K562 treated with DMSO at 1 percent for 24 hours (cell line): ENCODE results near the gene FUT1. TPM values are rescaled to one million over a fixed set of nuclear protein-coding genes. Genes with fewer than 3 reads are reported as not detected.

Source experiments
- total RNA-seq: library from RNA; unstranded; fragments of 300-600 nt; gene quantifications from 2 replicates; pipeline ENCODE4 v1.2.3, GENCODE V29; 2022; ENCODE audit warnings: low read depth; ENCODE audit not compliant: insufficient read depth

The FUT1 gene
- total RNA-seq = 8.7 and 9.8 TPM in 2 replicates

DNA sequence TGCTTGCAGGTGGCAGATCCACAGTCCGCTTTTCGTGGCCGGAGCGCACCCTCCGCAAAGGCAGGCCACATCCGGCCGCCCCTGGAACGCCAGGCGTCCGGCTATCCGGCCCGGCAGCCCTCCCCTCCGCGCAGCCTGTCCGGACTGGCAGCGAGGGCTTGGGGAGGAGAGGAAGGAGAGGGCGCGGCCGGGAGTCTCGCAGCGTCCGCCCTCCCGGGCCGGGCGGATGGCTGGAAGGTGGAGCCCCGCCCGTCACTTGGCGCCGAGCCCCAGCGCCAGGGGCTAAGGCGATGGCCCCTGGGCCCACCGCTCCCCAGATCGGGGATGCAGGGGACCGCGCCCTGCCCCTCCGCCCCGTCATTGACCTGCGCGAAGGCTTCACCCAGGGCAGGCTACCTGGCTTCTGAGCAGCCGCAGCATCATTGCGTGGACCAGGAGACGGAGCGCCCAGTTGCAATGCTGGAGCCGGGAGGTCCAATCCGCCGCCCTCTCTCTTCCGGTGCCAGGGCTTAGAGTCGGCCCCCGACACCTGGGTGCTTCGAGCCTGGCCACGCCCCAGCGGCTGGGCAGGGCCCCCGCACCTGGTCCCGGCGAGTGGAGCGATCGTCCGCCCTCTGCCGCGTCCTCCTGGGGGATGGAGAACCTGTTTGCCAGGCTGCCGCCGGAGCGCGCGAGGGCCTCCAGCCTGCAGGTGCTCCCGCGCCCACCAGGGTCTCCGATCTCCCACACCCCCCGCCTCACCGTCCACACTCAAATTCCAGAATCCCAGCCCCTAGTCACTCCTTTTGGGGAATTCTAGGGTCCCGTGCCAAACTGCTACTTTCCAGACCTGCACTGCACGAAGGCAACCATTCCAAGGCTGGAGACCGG, at the start of gene FUT1:
Gene FUT1, minus strand, starts transcription at position 146 of the 870 bp plus-strand sequence. CDS start 1,360 bp downstream, outside the sequence.

DNA sequence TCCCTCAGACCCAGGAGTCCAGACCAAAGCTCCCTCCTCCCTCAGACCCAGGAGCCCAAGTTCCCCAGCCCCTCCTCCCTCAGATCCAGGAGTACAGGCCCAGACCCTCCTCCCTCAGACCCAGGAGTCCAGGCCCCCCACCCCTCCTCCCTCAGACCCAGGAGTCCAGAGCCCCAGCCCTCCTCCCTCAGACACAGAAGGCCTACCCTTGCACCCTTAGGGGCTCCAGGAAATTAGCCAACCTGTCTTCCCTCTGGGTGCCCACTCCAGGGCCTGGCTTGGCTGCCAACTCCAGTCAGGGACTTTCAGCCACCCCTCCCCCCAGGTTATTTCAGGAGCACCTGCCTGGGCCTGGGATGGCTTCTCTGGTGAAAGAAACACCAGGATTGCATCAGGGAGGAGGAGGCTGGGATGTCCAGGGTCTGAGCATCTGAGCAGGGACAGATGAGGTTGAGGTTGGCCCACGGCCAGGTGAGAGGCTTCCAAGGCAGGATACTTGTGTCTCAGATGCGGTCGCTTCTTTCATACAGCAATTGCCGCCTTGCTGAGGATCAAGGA, 2.7 kb upstream of the FUT1 start, which contains the start of gene FGF21:
Gene FGF21, plus strand, starts transcription at position 441 of the 558 bp plus-strand sequence. CDS start 713 bp downstream, outside the sequence.

DNA sequence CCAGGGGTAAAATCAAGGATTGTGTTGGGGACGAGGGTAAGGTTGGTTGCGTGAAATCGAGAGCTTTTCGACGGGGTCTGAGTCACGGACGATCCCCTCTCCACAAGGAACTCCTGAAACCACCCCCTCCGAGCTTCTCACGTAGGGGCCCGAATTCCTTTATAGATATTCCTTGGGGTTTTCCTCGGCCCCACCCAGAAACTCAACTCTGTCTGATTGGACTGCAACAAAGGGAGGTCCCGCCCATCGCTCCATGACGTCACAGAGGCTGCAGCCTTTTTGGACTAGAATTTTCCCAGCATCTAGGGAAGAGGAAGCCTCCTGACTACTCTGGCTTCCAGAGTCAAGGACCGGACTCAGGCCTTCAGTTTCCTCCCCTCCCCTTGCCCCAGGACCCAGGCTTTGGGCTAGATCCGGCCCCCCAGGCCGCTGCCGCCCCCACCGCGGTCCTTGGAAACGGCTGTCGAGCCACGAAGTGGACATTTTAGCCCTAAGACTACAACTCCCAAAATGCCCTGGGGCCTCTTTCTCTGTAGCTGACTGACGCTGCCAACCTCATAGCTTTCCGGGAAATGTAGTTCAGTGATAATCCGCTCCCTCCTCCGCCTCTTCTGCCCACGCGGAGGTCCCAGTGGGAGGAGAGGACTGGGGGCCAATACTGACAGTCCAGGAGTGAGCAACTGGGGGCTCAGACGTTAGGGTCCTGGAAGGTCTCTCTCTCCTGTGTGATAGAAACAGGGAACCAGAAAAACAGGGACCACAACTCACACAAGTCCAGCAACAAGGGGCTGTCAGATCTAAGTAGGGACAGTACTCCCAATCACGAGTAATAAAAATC, 5.5 kb downstream of the FUT1 start, which contains the start of gene IZUMO1:
Gene IZUMO1, minus strand, starts transcription at position 172 of the 838 bp plus-strand sequence. CDS start 1,050 bp downstream, outside the sequence.

DNA sequence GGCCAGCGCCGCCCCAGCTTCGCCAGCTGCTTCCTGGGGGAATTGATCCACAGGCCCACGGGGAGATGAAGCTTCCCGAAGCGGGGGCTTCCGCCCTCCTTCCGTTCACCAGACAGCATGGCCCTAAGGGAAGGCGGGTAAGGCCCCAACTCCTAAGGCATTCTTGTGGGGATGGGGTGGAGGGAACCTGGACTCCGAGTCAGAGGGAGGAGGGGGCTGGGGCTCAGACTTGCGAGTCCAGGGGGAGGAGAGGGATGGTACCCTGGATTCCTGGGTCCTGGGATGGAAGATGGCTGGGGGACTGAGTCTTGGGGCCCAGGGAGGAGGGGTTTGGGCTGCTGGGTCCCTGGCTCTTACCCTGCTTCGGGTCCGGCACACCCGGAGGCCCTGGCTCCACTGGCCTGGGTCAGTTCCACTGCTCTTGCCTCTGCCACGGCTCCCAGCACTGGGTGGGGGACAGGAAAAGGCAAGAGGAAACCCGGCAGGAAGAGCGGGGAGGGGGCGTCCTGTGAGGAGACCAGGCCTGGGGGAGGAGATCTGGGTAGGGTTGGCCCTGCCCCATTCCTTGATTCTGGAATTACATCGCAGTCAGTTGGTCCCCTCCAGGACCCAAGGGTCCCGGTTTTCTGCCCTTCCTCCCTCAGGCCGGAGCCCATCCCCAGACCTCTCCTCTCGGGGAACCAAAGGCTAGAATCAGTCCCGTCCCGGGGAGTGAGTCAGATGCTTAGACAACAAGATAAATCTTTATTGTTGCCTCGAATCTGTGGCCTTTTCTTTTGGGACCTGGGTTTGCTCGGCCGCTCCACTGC, 12.1 kb downstream of the FUT1 start, which contains the start of gene RASIP1:
Gene RASIP1, minus strand, starts transcription at position 447 of the 809 bp plus-strand sequence. Its CDS starts 328 bp downstream, at position 119.

DNA sequence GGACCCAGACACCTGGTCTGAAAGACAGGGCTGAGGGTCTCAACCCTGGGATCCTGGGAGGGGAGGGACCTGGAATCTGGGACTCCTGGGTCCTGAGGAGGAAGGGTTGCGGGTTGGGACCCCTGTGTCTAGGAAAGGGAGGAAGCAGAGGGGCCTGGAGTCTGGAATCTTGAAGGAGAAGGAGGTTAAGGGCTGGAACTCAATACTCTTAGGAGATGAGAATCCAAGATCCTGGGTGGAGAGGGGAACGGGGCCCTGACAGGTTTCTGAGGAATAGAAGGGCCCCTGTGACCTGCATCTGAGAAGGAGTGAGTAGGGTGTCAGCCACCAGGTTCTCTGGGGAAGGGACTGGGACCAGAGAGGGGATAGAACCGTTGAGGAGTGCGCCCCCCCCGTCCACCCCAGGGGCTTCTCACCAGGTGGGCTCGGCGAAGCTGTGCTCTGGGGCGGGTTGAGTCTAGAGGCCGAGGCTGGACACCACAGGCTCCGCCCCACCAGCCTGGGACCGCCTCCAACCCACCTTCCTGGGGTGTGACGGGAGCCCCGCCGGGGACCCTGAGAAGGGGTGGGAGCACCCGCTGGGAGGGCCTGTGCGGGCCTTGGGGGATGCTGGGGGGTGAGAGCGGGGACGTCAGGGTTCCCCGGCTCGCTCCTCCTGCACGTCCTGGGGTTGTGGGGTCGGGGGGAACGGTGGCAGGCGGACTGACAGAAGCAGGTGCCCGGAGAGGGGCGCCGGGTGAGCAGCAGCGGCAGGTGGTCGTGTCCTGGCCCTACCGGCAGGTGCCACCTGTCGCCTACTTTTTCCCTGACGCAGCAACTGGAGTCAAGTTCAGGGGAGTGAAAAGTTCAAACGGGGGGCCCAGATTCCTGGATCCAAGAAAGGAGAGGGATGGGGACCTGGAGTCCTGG, 32.9 kb downstream of the FUT1 start, which contains the start of gene MAMSTR:
Gene MAMSTR, minus strand, starts transcription at position 463 of the 909 bp plus-strand sequence. CDS start 694 bp downstream, outside the sequence.

Other genes starting within 250 kb of the FUT1 start
- 12.2 and 15.6 TPM in 2 replicates for gene LMTK3, start 240.8 kb downstream of the FUT1 start, total RNA-seq
- 1.4 and 2.1 TPM in 2 replicates for gene SULT2B1, start 200.5 kb downstream of the FUT1 start, total RNA-seq
- gene SPACA4, start 145.9 kb downstream of the FUT1 start, total RNA-seq = not detected in 2 replicates
- gene FAM83E, start 137.6 kb downstream of the FUT1 start, total RNA-seq = 0.41 TPM in 1 of 2 replicates, not detected in the other
- 5,284 and 5,688 TPM in 2 replicates for gene RPL18, start 133.5 kb downstream of the FUT1 start, total RNA-seq
- 14.6 and 15.0 TPM in 2 replicates for gene SPHK2, start 133.1 kb downstream of the FUT1 start, total RNA-seq
- 17.2 and 17.8 TPM in 2 replicates for gene DBP, start 115.3 kb downstream of the FUT1 start, total RNA-seq
- 10.8 and 16.2 TPM in 2 replicates for gene CA11, start 106.5 kb downstream of the FUT1 start, total RNA-seq
- gene NTN5, start 79.6 kb downstream of the FUT1 start, total RNA-seq = 0.58 and 1.2 TPM in 2 replicates
- 0.30 and 1.4 TPM in 2 replicates for gene FUT2, start 56.7 kb downstream of the FUT1 start, total RNA-seq
- 0.47 and 1.1 TPM in 2 replicates for gene MAMSTR, start 32.9 kb downstream of the FUT1 start, total RNA-seq
- gene RASIP1, start 12.0 kb downstream of the FUT1 start, total RNA-seq = 10.2 and 11.7 TPM in 2 replicates
- 0.65 TPM in 1 of 2 replicates, not detected in the other for gene IZUMO1, start 5.7 kb downstream of the FUT1 start, total RNA-seq
- 0.72 TPM in 1 of 2 replicates, not detected in the other for gene FGF21, start 2.9 kb upstream of the FUT1 start, total RNA-seq
- gene BCAT2, start 58.4 kb upstream of the FUT1 start, total RNA-seq = 77.3 and 83.0 TPM in 2 replicates
- 1.1 TPM in 1 of 2 replicates, not detected in the other for gene HSD17B14, start 83.8 kb upstream of the FUT1 start, total RNA-seq
- gene PLEKHA4, start 116.0 kb upstream of the FUT1 start, total RNA-seq = 49.1 and 54.5 TPM in 2 replicates
- gene PPP1R15A, start 119.8 kb upstream of the FUT1 start, total RNA-seq = 88.6 and 88.9 TPM in 2 replicates
- gene TULP2, start 146.1 kb upstream of the FUT1 start, total RNA-seq = 0.88 and 3.5 TPM in 2 replicates
- gene NUCB1, start 147.7 kb upstream of the FUT1 start, total RNA-seq = 445 and 480 TPM in 2 replicates
- 4.8 and 5.0 TPM in 2 replicates for gene DHDH, start 181.1 kb upstream of the FUT1 start, total RNA-seq
- gene BAX, start 202.2 kb upstream of the FUT1 start, total RNA-seq = 136 and 153 TPM in 2 replicates
- gene FTL, start 212.7 kb upstream of the FUT1 start, total RNA-seq = 7,562 and 7,983 TPM in 2 replicates
- 26.8 and 34.3 TPM in 2 replicates for gene GYS1, start 240.7 kb upstream of the FUT1 start, total RNA-seq
- 295 and 316 TPM in 2 replicates for gene RUVBL2, start 241.2 kb upstream of the FUT1 start, total RNA-seq